ENCODE data around the gene AGRN.
A peak's percentile ranks its signal among the peaks of the same experiment; 100 is the strongest.

The AGRN gene

DNA sequence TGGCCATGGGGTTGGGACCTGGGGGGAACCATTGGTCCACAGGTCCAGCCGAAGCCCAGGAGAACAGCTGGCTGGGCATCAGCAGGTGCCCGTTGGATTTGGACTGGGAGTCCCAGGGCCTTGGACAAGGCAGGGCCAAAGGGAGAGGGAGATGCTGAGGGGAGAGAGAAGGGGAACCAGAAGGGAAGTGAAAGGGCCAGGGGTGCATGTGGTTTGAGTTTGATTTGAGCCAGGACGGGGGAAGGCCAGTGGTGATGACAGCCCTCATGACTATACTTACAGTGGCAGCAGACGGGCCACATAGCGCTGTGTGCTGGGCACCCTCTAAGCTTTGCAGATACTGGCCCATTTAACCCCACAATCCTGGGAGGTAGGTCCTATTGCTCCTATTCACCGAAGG lies 18.8 kb downstream of the AGRN start:
- H3K36me3 ChIP-seq (ENCODE audit: control insufficient read depth in 4 of 4, insufficient read depth in 4 of 4, low read length in 3 of 4), result no peaks in the 10 kb centered on the region
- H3K4me3 ChIP-seq (ENCODE audit: control insufficient read depth in 1 of 7, extremely low read depth in 1 of 7, insufficient read depth in 4 of 7, low read depth in 2 of 7, low read length in 6 of 7), result no peak overlapping the region
- ChIA-PET CTCF (interaction anchor here (1.5 to 4.4 kb wide), 7 partner anchors 15 to 213 kb away, joined by 4 to 26 read pairs (median 6); no protein-coding TSS in a partner anchor), POLR2A (no interaction called here)
- H3K4me1 ChIP-seq (ENCODE audit: control extremely low read depth in 1 of 4, control insufficient read depth in 4 of 4, insufficient read depth in 4 of 4, low read length in 3 of 4), result peaks cover 0 to 36% (median 34%) of the 10 kb centered on the region in 4 experiments
- H3K9me3 ChIP-seq (ENCODE audit: control extremely low read depth in 1 of 5, control insufficient read depth in 4 of 5, insufficient read depth in 2 of 5, low read depth in 1 of 5, low read length in 4 of 5), result peaks cover 0 to 3% (median 0%) of the 10 kb centered on the region in 5 experiments
- peaks cover 0 to 69% (median 17%) of the 10 kb centered on the region in 5 experiments for H3K27me3 ChIP-seq (replicated peaks in 2 of 5; ENCODE audit: control insufficient read depth in 4 of 5, insufficient read depth in 5 of 5, low read length in 4 of 5)
- no peak overlapping the region for H3K27ac ChIP-seq (ENCODE audit: insufficient read depth in 1 of 2, low read depth in 1 of 2, low read length in 2 of 2, poor library complexity in 1 of 2, severe bottlenecking in 2 of 2)
- 68% methylated on average over 6 of the region's 6 CpGs for WGBS (ENCODE audit: insufficient coverage)
- DNase-seq, result peak; percentile 32 to 73 (median 71)

GRCh38 chr1:1039145-1039910 lies 19.4 kb downstream of the AGRN start:
- Histone ChIP-seq H3K9me3 (ENCODE audit: control extremely low read depth in 1 of 5, control insufficient read depth in 4 of 5, insufficient read depth in 2 of 5, low read depth in 1 of 5, low read length in 4 of 5) (peaks cover 0 to 3% (median 0%) of the 10 kb centered on the region in 5 experiments), H3K4me1 (ENCODE audit: control extremely low read depth in 1 of 4, control insufficient read depth in 4 of 4, insufficient read depth in 4 of 4, low read length in 3 of 4) (peaks cover 0 to 30% (median 28%) of the 10 kb centered on the region in 4 experiments), H3K27ac (ENCODE audit: insufficient read depth in 1 of 2, low read depth in 1 of 2, low read length in 2 of 2, poor library complexity in 1 of 2, severe bottlenecking in 2 of 2) (no peak overlapping the region), H3K4me3 (ENCODE audit: control insufficient read depth in 1 of 7, extremely low read depth in 1 of 7, insufficient read depth in 4 of 7, low read depth in 2 of 7, low read length in 6 of 7) (peak overlapping the region in 2 of 7 experiments; percentile 53 to 63), H3K27me3 (replicated peaks in 2 of 5; ENCODE audit: control insufficient read depth in 4 of 5, insufficient read depth in 5 of 5, low read length in 4 of 5) (peaks cover 0 to 62% (median 15%) of the 10 kb centered on the region in 5 experiments), H3K36me3 (ENCODE audit: control insufficient read depth in 4 of 4, insufficient read depth in 4 of 4, low read length in 3 of 4) (no peaks in the 10 kb centered on the region)
- WGBS (ENCODE audit: insufficient coverage), result 0% methylated on average over 10 of the region's 17 CpGs
- ChIA-PET CTCF (interaction anchor here (1.3 to 4.4 kb wide), 9 partner anchors 15 to 252 kb away, joined by 3 to 26 read pairs (median 5); no protein-coding TSS in a partner anchor), POLR2A (no interaction called here)
- DNase-seq, result peak; percentile 35 to 85 (median 82)

DNA sequence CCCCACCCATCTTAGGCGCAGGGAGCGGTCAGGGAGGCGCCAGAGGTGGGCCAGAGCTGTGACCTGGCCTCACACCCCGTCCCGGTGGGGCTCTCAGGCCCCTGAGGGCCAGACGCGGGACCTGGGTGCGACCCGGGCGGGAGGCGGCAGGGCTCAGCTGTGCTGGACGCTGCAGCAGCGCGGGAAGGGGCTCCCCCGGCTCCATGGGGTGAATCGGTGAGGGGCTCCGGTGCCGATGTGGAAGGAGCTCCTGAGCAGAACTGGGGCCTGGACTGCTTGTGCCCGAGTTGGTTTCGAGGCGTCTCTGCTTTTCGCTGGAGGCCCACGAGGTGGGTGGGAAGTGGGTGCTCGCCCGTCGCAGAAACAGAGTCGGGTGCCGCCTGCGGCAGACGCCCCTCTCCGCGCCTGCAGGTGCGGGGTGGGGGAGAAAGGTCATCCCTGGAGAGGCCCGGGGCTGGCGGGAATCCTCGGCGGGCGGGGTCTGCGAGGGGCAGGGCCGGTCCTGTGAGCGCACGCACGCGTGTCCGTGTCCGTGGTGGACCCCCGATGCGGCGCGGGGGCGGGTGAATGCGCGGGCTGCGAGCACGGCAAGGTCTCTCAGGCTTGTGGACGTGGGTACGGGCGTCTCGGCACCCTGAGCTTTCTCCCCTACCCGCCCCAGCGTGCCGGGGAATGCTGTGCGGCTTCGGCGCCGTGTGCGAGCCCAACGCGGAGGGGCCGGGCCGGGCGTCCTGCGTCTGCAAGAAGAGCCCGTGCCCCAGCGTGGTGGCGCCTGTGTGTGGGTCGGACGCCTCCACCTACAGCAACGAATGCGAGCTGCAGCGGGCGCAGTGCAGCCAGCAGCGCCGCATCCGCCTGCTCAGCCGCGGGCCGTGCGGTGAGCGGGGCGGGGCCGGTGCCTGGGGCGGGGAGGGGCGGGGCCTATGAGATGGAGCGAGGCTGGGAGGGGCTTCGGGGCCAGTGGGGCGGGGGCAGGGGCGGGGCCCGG lies 20.4 kb downstream of the AGRN start:
- peaks cover 0 to 53% (median 12%) of the 10 kb centered on the region in 5 experiments for H3K27me3 ChIP-seq (replicated peaks in 2 of 5; ENCODE audit: control insufficient read depth in 4 of 5, insufficient read depth in 5 of 5, low read length in 4 of 5)
- no peak overlapping the region for H3K27ac ChIP-seq (ENCODE audit: insufficient read depth in 1 of 2, low read depth in 1 of 2, low read length in 2 of 2, poor library complexity in 1 of 2, severe bottlenecking in 2 of 2)
- H3K4me3 ChIP-seq (ENCODE audit: control insufficient read depth in 1 of 7, extremely low read depth in 1 of 7, insufficient read depth in 4 of 7, low read depth in 2 of 7, low read length in 6 of 7), result peak overlapping the region in 6 of 7 experiments; percentile 15 to 69 (median 56)
- ChIA-PET POLR2A (interaction anchor here (1.6 kb wide), 1 partner anchor 24 kb away, joined by 7 read pairs; no protein-coding TSS in a partner anchor), CTCF (interaction anchor here (1.3 to 4.4 kb wide), 7 partner anchors 14 to 251 kb away, joined by 3 to 26 read pairs (median 5); no protein-coding TSS in a partner anchor)
- H3K36me3 ChIP-seq (ENCODE audit: control insufficient read depth in 4 of 4, insufficient read depth in 4 of 4, low read length in 3 of 4), result no peaks in the 10 kb centered on the region
- WGBS (ENCODE audit: insufficient coverage), result under 1% methylated on average over 63 of the region's 99 CpGs
- H3K4me1 ChIP-seq (ENCODE audit: control extremely low read depth in 1 of 4, control insufficient read depth in 4 of 4, insufficient read depth in 4 of 4, low read length in 3 of 4), result peaks cover 0 to 28% (median 25%) of the 10 kb centered on the region in 4 experiments
- DNase-seq, result peak; percentile 84 to 88 (median 87)
- H3K9me3 ChIP-seq (ENCODE audit: control extremely low read depth in 1 of 5, control insufficient read depth in 4 of 5, insufficient read depth in 2 of 5, low read depth in 1 of 5, low read length in 4 of 5), result peaks cover 0 to 3% (median 0%) of the 10 kb centered on the region in 5 experiments

GRCh38 chr1:1041092-1041523 lies 21.2 kb downstream of the AGRN start:
- Histone ChIP-seq H3K27me3 (replicated peaks in 2 of 5; ENCODE audit: control insufficient read depth in 4 of 5, insufficient read depth in 5 of 5, low read length in 4 of 5) (peaks cover 0 to 45% (median 12%) of the 10 kb centered on the region in 5 experiments), H3K4me1 (ENCODE audit: control extremely low read depth in 1 of 4, control insufficient read depth in 4 of 4, insufficient read depth in 4 of 4, low read length in 3 of 4) (peaks cover 0 to 26% (median 25%) of the 10 kb centered on the region in 4 experiments), H3K4me3 (ENCODE audit: control insufficient read depth in 1 of 7, extremely low read depth in 1 of 7, insufficient read depth in 4 of 7, low read depth in 2 of 7, low read length in 6 of 7) (no peak overlapping the region), H3K27ac (ENCODE audit: insufficient read depth in 1 of 2, low read depth in 1 of 2, low read length in 2 of 2, poor library complexity in 1 of 2, severe bottlenecking in 2 of 2) (no peak overlapping the region), H3K9me3 (ENCODE audit: control extremely low read depth in 1 of 5, control insufficient read depth in 4 of 5, insufficient read depth in 2 of 5, low read depth in 1 of 5, low read length in 4 of 5) (peaks cover 0 to 3% (median 0%) of the 10 kb centered on the region in 5 experiments), H3K36me3 (ENCODE audit: control insufficient read depth in 4 of 4, insufficient read depth in 4 of 4, low read length in 3 of 4) (no peaks in the 10 kb centered on the region)
- POLR2A ChIA-PET, result interaction anchor here (0.8 to 1.6 kb wide), 2 partner anchors 17 to 23 kb away, joined by 3 to 7 read pairs; no protein-coding TSS in a partner anchor
- CTCF ChIA-PET, result interaction anchor here (2.6 to 4.4 kb wide), 2 partner anchors 18 to 22 kb away, joined by 9 to 26 read pairs; no protein-coding TSS in a partner anchor
- WGBS (ENCODE audit: insufficient coverage), result 70% methylated on average over 50 of the region's 60 CpGs
- DNase-seq, result peak in 2 of 3 donors; percentile 36 to 46

- POLR2A ChIA-PET, result interaction anchor here (0.8 kb wide), 1 partner anchor 16 kb away, joined by 3 read pairs; no protein-coding TSS in a partner anchor
- Histone ChIP-seq H3K4me1 (ENCODE audit: control extremely low read depth in 1 of 4, control insufficient read depth in 4 of 4, insufficient read depth in 4 of 4, low read length in 3 of 4) (peaks cover 0 to 26% (median 25%) of the 10 kb centered on the region in 4 experiments), H3K4me3 (ENCODE audit: control insufficient read depth in 1 of 7, extremely low read depth in 1 of 7, insufficient read depth in 4 of 7, low read depth in 2 of 7, low read length in 6 of 7) (no peak overlapping the region), H3K27ac (ENCODE audit: insufficient read depth in 1 of 2, low read depth in 1 of 2, low read length in 2 of 2, poor library complexity in 1 of 2, severe bottlenecking in 2 of 2) (no peak overlapping the region), H3K27me3 (replicated peaks in 2 of 5; ENCODE audit: control insufficient read depth in 4 of 5, insufficient read depth in 5 of 5, low read length in 4 of 5) (peaks cover 0 to 37% (median 12%) of the 10 kb centered on the region in 5 experiments), H3K36me3 (ENCODE audit: control insufficient read depth in 4 of 4, insufficient read depth in 4 of 4, low read length in 3 of 4) (no peaks in the 10 kb centered on the region), H3K9me3 (ENCODE audit: control extremely low read depth in 1 of 5, control insufficient read depth in 4 of 5, insufficient read depth in 2 of 5, low read depth in 1 of 5, low read length in 4 of 5) (peaks cover 0 to 3% (median 0%) of the 10 kb centered on the region in 5 experiments)
- CTCF ChIA-PET, result no interaction called here
- DNase-seq, result no peak
- WGBS (ENCODE audit: insufficient coverage), result 98% methylated on average over 20 of the region's 25 CpGs
Observed at GRCh38 chr1:1041873-1042272, 22.0 kb downstream of the AGRN start.

- POLR2A ChIA-PET, result no interaction called here
- no peaks in the 10 kb centered on the region for H3K36me3 ChIP-seq (ENCODE audit: control insufficient read depth in 4 of 4, insufficient read depth in 4 of 4, low read length in 3 of 4)
- DNase-seq, result no peak
- peaks cover 0 to 26% (median 25%) of the 10 kb centered on the region in 4 experiments for H3K4me1 ChIP-seq (ENCODE audit: control extremely low read depth in 1 of 4, control insufficient read depth in 4 of 4, insufficient read depth in 4 of 4, low read length in 3 of 4)
- peaks cover 0 to 27% (median 12%) of the 10 kb centered on the region in 5 experiments for H3K27me3 ChIP-seq (replicated peaks in 2 of 5; ENCODE audit: control insufficient read depth in 4 of 5, insufficient read depth in 5 of 5, low read length in 4 of 5)
- 96% methylated on average over 5 of the region's 10 CpGs for WGBS (ENCODE audit: insufficient coverage)
- no peak overlapping the region for H3K27ac ChIP-seq (ENCODE audit: insufficient read depth in 1 of 2, low read depth in 1 of 2, low read length in 2 of 2, poor library complexity in 1 of 2, severe bottlenecking in 2 of 2)
- no peak overlapping the region for H3K4me3 ChIP-seq (ENCODE audit: control insufficient read depth in 1 of 7, extremely low read depth in 1 of 7, insufficient read depth in 4 of 7, low read depth in 2 of 7, low read length in 6 of 7)
- peaks cover 0 to 3% (median 0%) of the 10 kb centered on the region in 5 experiments for H3K9me3 ChIP-seq (ENCODE audit: control extremely low read depth in 1 of 5, control insufficient read depth in 4 of 5, insufficient read depth in 2 of 5, low read depth in 1 of 5, low read length in 4 of 5)
- CTCF ChIA-PET, result no interaction called here
Observed at GRCh38 chr1:1042835-1043234, 22.9 kb downstream of the AGRN start.
